Thoracic aorta (tissue), 2 donors: ENCODE results near the gene LHB. TPM values are rescaled to one million over a fixed set of nuclear protein-coding genes. Genes with fewer than 3 reads are reported as not detected.
"Not testable (repeated sequence)": the region's sequence is repeated elsewhere in the genome, so short reads cannot be mapped to it uniquely, and the experiment has no call there.

ENCODE experiments used
- ATAC-seq: fragments of 150-250 bp; one replicate; pipeline ENCODE4 v1.8.0; 2017; ENCODE audit warnings: low read depth; ENCODE audit not compliant: insufficient number of reproducible peaks, low FRiP score
- DNase-seq: peaks from one replicate; pipeline ENCODE4 v3.0.0-alpha.2; 2020; ENCODE audit warnings: low spot score
- H3K27ac ChIP-seq, 2 donors: fragments of 200-600 bp; sonication (generic); 1 replicate in 1 of 2; 2 replicates in 1 of 2; pipeline ENCODE4 v1.5.1; 2016; ENCODE audit warnings: mild to moderate bottlenecking in 2 of 2, moderate library complexity in 2 of 2
- H3K27me3 ChIP-seq: fragments of 200-600 bp; sonication (generic); replicated peaks from 2 replicates; pipeline ENCODE4 v1.6.0; 2016; ENCODE audit warnings: mild to moderate bottlenecking; ENCODE audit not compliant: insufficient read depth
- H3K36me3 ChIP-seq: fragments of 200-600 bp; sonication (generic); one replicate; pipeline ENCODE4 v1.5.1; 2016
- H3K4me1 ChIP-seq, 2 donors: fragments of 200-600 bp; sonication (generic); 1 replicate in 1 of 2; 2 replicates in 1 of 2; pipeline versions ENCODE4 v1.5.1 to v1.6.0; 2016; ENCODE audit warnings: low read depth in 2 of 2, mild to moderate bottlenecking in 1 of 2; ENCODE audit not compliant: control insufficient read depth in 1 of 2
- H3K4me3 ChIP-seq: fragments of 200-600 bp; sonication (generic); 2 replicates; pipeline ENCODE4 v1.5.1; 2016; ENCODE audit warnings: mild to moderate bottlenecking
- H3K9me3 ChIP-seq: fragments of 200-600 bp; sonication (generic); 2 replicates; pipeline ENCODE4 v1.5.1; 2016
- CTCF ChIP-seq: fragments of 200-600 bp; sonication (generic); IDR thresholded peaks from one replicate; pipeline ENCODE4 v1.5.1; 2019; ENCODE audit warnings: antibody characterized with exemption
- total RNA-seq, 2 donors: library from RNA; depleted of rRNA; stranded (reverse); fragments of >200 nt; gene quantifications; one replicate each; pipeline versions ENCODE4 v1.1.0 to v1.2.3, GENCODE V29; 2016

LHB gene
- total RNA-seq, 2 donors from 2014 or later: not detected

- H3K36me3 ChIP-seq: no peaks in the 10 kb centered on the region
- no peak overlapping the region for H3K4me3 ChIP-seq
- H3K9me3 ChIP-seq: no peaks in the 10 kb centered on the region
- peaks cover 3 to 17% of the 10 kb centered on the region in 2 donors for H3K4me1 ChIP-seq
- no peaks in the 10 kb centered on the region for H3K27me3 ChIP-seq
- H3K27ac ChIP-seq: no peak overlapping the region
- no peak for ATAC-seq
- DNase-seq: no peak
- no peak for TF ChIP-seq CTCF
Observed at GRCh38 chr19:49061445-49061844, 44.6 kb upstream of the LHB start.

- H3K36me3 ChIP-seq: no peaks in the 10 kb centered on the region
- TF ChIP-seq CTCF: no peak
- DNase-seq (no peak), ATAC-seq (no peak)
- no peaks in the 10 kb centered on the region for H3K27me3 ChIP-seq
- no peak overlapping the region for H3K27ac ChIP-seq
- H3K4me3 ChIP-seq: no peak overlapping the region
- H3K4me1 ChIP-seq: peaks cover 3 to 18% of the 10 kb centered on the region in 2 donors
- no peaks in the 10 kb centered on the region for H3K9me3 ChIP-seq
Observed at GRCh38 chr19:49061000-49061399, 44.1 kb upstream of the LHB start.

GRCh38 chr19:49059053-49059452 lies 42.2 kb upstream of the LHB start:
- Histone ChIP-seq H3K4me3 (no peak overlapping the region), H3K36me3 (no peaks in the 10 kb centered on the region), H3K9me3 (no peaks in the 10 kb centered on the region), H3K4me1 (peaks cover 3 to 18% of the 10 kb centered on the region in 2 donors), H3K27ac (no peak overlapping the region), H3K27me3 (no peaks in the 10 kb centered on the region)
- DNase-seq: no peak
- no peak for ATAC-seq
- TF ChIP-seq CTCF: no peak

GRCh38 chr19:49058562-49058961 lies 41.7 kb upstream of the LHB start:
- Histone ChIP-seq H3K9me3 (no peaks in the 10 kb centered on the region), H3K27me3 (no peaks in the 10 kb centered on the region), H3K27ac (no peak overlapping the region), H3K36me3 (no peaks in the 10 kb centered on the region), H3K4me1 (peaks cover 3 to 18% of the 10 kb centered on the region in 2 donors), H3K4me3 (no peak overlapping the region)
- TF ChIP-seq CTCF: no peak
- ATAC-seq (no peak), DNase-seq (no peak)

GRCh38 chr19:49057636-49058234 lies 40.8 kb upstream of the LHB start, which contains the start of gene CGB7:
Gene CGB7 (minus strand): TSS chr19:49057749. CDS start chr19:49055375, 2,374 bp downstream.
- Histone ChIP-seq H3K9me3 (no peaks in the 10 kb centered on the region), H3K27ac (no peak within 1 kb of the TSS), H3K4me3 (peak within 1 kb of the TSS; percentile 89), H3K27me3 (no peaks in the 10 kb centered on the region), H3K4me1 (peaks cover 3 to 18% of the 10 kb centered on the region in 2 donors), H3K36me3 (no peaks in the 10 kb centered on the region)
- no peak for TF ChIP-seq CTCF
- DNase-seq (peak; percentile 22), ATAC-seq (no peak)

GRCh38 chr19:49056902-49057596 lies 40.2 kb upstream of the LHB start:
- H3K9me3 ChIP-seq, H3K36me3 ChIP-seq, H3K27ac ChIP-seq, H3K27me3 ChIP-seq, ATAC-seq, DNase-seq: not testable (repeated sequence)
- peak overlapping the region; percentile 89 for H3K4me3 ChIP-seq
- peaks cover 3 to 18% of the 10 kb centered on the region in 2 donors for H3K4me1 ChIP-seq
